Progenitor cell of endocrine pancreas (in vitro differentiated cells): Measurements from ENCODE around the gene ETV6. TPM values are rescaled to one million over a fixed set of nuclear protein-coding genes. Genes with fewer than 3 reads are reported as not detected.

ENCODE experiments used
- DNase-seq: peaks from one replicate; pipeline ENCODE4 v3.0.0; 2021; ENCODE audit warnings: low spot score; ENCODE audit not compliant: unreplicated experiment
- H3K27ac Mint-ChIP-seq: 2 replicates; pipeline ENCODE4 v1.8.0; 2021; ENCODE audit warnings: mild to moderate bottlenecking, moderate library complexity, mixed read lengths
- H3K27me3 Mint-ChIP-seq: 2 replicates; pipeline ENCODE4 v1.8.0; 2021; ENCODE audit warnings: mixed read lengths
- H3K36me3 Mint-ChIP-seq: 2 replicates; pipeline ENCODE4 v1.8.0; 2022; ENCODE audit warnings: mixed read lengths; ENCODE audit not compliant: insufficient read depth
- H3K4me1 Mint-ChIP-seq: 2 replicates; pipeline ENCODE4 v1.8.0; 2021; ENCODE audit warnings: low read depth, mixed read lengths
- H3K4me3 Mint-ChIP-seq: 2 replicates; pipeline ENCODE4 v1.8.0; 2021; ENCODE audit warnings: low read depth, mild to moderate bottlenecking, moderate library complexity, mixed read lengths
- H3K9me3 Mint-ChIP-seq: 2 replicates; pipeline ENCODE4 v1.8.0; 2021; ENCODE audit warnings: low read depth, mixed read lengths
- total RNA-seq: library from RNA; stranded (reverse); gene quantifications from 2 replicates; pipeline ENCODE4 v1.2.1, GENCODE V29; 2021
- TF ChIP-seq, protein P1 (sequence below): fragments of 200-600 bp; sonication (generic); IDR thresholded peaks from one replicate; pipeline ENCODE4 v1.5.0; 2021; ENCODE audit warnings: antibody characterized with exemption, mild to moderate bottlenecking; ENCODE audit not compliant: unreplicated experiment

The ETV6 gene
- total RNA-seq, 1 donor from 2014 or later: 55.2 TPM

DNA sequence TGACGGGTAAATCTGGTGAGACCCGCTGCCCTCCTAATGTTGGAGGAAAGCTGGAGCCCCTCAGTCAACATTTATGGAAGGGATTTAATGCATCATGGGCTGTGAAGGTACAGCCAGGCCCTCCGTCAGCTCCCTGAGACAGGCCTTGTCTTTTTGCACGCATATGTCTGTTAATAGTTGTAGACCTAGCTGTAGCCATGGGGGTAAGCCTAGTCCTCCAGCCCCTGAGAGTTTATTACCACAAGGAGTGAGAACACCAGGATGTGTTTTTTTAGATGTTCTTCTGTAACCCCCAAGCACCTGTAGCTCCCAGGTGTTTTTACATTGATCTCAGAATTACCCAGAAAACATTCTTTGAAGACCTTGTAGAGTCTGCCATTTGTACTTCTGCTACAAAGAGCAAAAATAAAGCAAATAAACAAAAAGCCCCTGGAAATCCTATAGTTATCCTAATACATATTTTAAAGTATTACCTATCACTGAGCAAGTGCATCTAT, 25.5 kb downstream of the ETV6 start:
- no peak for DNase-seq
- Mint-ChIP-seq H3K4me3 (no peak overlapping the region), H3K27ac (no peak overlapping the region), H3K36me3 (no peaks in the 10 kb centered on the region), H3K9me3 (no peaks in the 10 kb centered on the region), H3K4me1 (peaks cover 32% of the 10 kb centered on the region), H3K27me3 (no peaks in the 10 kb centered on the region)
- TF ChIP-seq, protein P1, sequence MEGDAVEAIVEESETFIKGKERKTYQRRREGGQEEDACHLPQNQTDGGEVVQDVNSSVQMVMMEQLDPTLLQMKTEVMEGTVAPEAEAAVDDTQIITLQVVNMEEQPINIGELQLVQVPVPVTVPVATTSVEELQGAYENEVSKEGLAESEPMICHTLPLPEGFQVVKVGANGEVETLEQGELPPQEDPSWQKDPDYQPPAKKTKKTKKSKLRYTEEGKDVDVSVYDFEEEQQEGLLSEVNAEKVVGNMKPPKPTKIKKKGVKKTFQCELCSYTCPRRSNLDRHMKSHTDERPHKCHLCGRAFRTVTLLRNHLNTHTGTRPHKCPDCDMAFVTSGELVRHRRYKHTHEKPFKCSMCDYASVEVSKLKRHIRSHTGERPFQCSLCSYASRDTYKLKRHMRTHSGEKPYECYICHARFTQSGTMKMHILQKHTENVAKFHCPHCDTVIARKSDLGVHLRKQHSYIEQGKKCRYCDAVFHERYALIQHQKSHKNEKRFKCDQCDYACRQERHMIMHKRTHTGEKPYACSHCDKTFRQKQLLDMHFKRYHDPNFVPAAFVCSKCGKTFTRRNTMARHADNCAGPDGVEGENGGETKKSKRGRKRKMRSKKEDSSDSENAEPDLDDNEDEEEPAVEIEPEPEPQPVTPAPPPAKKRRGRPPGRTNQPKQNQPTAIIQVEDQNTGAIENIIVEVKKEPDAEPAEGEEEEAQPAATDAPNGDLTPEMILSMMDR: no peak

DNA sequence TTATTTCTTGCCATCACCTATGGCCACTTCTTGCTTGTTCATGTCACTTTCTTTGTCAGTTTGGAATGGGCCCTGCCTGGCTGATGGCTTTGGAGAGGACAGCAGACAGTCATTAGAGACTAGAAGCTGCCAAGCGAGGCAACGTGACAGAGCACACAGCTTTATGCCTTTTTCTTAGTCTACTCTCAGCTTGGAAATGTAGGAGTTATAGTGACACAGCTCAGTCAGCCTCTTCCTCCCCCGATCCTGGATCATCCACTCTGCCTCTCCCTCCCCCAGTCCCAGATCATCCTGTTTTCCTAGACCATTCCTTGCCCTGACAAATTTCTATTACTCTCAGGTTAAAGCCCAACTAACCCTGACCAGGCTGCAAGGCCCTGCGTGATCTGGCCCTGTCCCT, 26.6 kb downstream of the ETV6 start:
- Mint-ChIP-seq H3K9me3 (no peaks in the 10 kb centered on the region), H3K27me3 (no peaks in the 10 kb centered on the region), H3K4me3 (no peak overlapping the region), H3K27ac (no peak overlapping the region), H3K36me3 (no peaks in the 10 kb centered on the region), H3K4me1 (peaks cover 32% of the 10 kb centered on the region)
- no peak for DNase-seq
- TF ChIP-seq, protein P1: no peak

DNA sequence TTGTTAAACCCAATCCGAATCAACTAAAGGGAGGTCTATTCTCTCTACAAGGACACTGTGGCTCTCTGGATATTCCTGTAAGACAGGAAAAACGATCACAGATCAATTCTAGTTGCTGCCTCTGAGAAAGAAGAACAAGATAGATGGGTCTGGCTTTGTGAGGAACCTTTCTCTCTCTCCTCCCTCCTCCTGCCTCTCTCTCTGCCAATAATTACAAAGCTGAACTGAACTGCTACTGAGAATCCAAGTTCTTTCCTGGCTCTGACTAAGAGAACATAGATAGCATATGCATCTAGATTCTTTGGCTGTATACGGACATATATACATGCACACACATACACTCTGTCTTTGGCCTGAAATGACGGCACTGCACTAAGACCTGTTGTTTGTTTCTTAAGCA, 27.6 kb downstream of the ETV6 start:
- H3K4me1 Mint-ChIP-seq: peaks cover 29% of the 10 kb centered on the region
- no peak overlapping the region for H3K4me3 Mint-ChIP-seq

DNA sequence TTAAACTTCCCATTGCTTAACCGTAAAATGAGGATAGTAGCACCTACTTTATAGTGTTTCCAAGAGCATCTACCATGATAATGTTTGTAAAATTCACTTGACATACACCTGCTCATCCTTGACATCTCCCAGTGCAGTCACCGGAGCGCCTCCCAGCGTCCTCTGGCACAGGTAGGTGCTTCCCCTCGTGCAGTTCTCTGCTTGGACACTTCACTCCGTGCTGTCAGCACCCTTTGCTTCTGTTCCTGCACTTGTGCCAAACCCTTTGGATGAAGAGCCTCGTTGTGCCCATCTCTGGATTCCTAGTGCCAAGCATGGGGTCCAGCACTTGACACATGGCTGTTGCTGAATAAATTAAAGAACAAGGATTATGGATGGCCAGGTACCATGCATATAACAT, 28.3 kb downstream of the ETV6 start:
- no peak for DNase-seq
- Mint-ChIP-seq H3K9me3 (peaks cover 3% of the 10 kb centered on the region), H3K36me3 (peaks cover 5% of the 10 kb centered on the region), H3K4me3 (no peak overlapping the region), H3K4me1 (peaks cover 24% of the 10 kb centered on the region), H3K27ac (no peak overlapping the region), H3K27me3 (no peaks in the 10 kb centered on the region)
- TF ChIP-seq, protein P1: no peak

More for the DNA sequence above, 27.6 kb downstream of the ETV6 start:
- Mint-ChIP-seq H3K36me3 (peaks cover under 1% of the 10 kb centered on the region), H3K9me3 (no peaks in the 10 kb centered on the region), H3K27me3 (no peaks in the 10 kb centered on the region), H3K27ac (peak overlapping the region; percentile 31)
- DNase-seq: no peak
- TF ChIP-seq, protein P1: no peak

DNA sequence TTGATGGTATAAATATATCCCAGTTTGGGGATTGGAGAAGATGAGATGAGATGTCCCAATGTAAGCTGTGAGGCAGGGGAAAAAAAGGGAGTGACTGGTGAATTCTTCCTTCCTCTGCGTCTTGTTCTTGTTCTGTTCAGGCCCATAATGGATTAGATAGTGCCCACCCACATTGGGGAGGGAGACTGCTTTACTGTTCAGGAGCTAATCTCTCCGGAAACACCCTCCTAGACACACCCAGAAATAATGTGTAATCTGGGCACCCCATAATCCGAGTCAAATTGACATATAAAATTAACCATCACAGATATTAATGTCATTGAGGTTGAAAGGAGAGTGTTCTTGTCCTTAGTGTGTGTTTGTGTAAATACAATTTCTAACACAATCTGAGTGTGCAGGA, 29.3 kb downstream of the ETV6 start:
- peaks cover 20% of the 10 kb centered on the region for H3K4me1 Mint-ChIP-seq
- H3K36me3 Mint-ChIP-seq: peaks cover 6% of the 10 kb centered on the region
- H3K27me3 Mint-ChIP-seq: no peaks in the 10 kb centered on the region
- H3K27ac Mint-ChIP-seq: no peak overlapping the region
- no peak for DNase-seq
- H3K9me3 Mint-ChIP-seq: peaks cover 3% of the 10 kb centered on the region
- TF ChIP-seq, protein P1: no peak
- H3K4me3 Mint-ChIP-seq: no peak overlapping the region
